BE2C (cell line): Measurements from ENCODE around the gene GFOD2.

ENCODE experiments used
- DNase-seq: peaks from one replicate; pipeline ENCODE4 v3.0.0-alpha.2; 2020
- H3K27me3 ChIP-seq: fragments of 250-450 bp; sonication (Bioruptor Pico); 2 replicates; pipeline ENCODE4 v1.5.1; 2020; ENCODE audit warnings: mild to moderate bottlenecking
- H3K36me3 ChIP-seq: fragments of 250-450 bp; sonication (Bioruptor Pico); 2 replicates; pipeline ENCODE4 v1.5.1; 2020; ENCODE audit warnings: mild to moderate bottlenecking
- H3K4me1 ChIP-seq: fragments of 250-450 bp; sonication (Bioruptor Pico); 2 replicates; pipeline ENCODE4 v1.5.1; 2020
- H3K4me3 ChIP-seq: 2 replicates; pipeline ENCODE4 v1.5.1; 2011; ENCODE audit warnings: low read depth, low read length
- H3K9me3 ChIP-seq: fragments of 250-450 bp; sonication (Bioruptor Pico); 2 replicates; pipeline ENCODE4 v1.5.1; 2020
- TF ChIP-seq, protein P1 (sequence below): IDR thresholded peaks from 2 replicates; pipeline ENCODE4 v1.5.1; 2012; ENCODE audit warnings: mild to moderate bottlenecking, low read depth, low read length

GFOD2 gene

DNA sequence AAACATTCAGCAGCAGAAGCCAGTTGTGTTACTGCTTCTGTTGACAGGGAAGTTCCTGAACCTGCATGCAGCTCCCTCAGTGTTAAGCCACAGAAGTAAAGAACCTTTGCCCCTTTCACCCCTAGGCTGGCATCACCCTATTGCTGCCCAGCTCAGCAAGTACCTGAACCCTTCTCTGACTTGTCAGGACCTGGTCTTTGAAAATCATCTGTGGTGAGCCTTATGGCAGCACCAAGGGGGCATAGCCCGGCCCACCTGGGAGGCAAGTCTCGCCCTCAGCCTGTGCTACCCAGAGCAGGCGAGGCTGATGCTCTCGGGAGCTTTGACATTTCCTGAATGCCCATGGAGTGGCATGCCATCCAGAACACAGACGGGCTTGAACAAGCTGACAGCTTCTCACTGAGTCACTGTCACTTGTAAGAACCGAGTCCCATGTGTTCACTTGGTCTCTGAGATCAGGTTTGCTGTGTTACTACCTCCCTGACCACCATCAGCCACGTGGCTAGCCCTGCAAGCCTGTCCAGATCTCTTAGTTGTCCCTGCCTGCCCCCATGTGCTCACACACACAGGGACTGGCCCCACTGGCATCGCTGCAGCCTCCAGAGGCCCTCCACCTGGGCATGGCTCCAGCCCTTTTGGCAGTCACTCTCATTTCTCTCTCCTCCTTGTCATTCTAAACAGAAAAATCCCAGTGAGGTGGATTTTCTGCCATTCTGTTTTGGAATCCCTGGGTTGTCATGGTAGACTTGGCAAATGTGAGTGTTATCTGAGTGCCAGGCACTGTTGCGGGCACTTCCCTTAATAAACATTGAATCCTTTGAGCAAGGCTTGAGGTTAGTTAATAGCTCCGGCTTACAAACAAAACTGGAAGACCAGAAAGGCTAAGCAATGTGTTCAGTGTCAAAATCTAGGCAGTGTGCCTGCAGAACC, 77.1 kb downstream of the GFOD2 start:
- H3K4me3 ChIP-seq, result no peak overlapping the region
- TF ChIP-seq, protein P1, sequence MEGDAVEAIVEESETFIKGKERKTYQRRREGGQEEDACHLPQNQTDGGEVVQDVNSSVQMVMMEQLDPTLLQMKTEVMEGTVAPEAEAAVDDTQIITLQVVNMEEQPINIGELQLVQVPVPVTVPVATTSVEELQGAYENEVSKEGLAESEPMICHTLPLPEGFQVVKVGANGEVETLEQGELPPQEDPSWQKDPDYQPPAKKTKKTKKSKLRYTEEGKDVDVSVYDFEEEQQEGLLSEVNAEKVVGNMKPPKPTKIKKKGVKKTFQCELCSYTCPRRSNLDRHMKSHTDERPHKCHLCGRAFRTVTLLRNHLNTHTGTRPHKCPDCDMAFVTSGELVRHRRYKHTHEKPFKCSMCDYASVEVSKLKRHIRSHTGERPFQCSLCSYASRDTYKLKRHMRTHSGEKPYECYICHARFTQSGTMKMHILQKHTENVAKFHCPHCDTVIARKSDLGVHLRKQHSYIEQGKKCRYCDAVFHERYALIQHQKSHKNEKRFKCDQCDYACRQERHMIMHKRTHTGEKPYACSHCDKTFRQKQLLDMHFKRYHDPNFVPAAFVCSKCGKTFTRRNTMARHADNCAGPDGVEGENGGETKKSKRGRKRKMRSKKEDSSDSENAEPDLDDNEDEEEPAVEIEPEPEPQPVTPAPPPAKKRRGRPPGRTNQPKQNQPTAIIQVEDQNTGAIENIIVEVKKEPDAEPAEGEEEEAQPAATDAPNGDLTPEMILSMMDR, result no peak
- H3K9me3 ChIP-seq, result no peaks in the 10 kb centered on the region
- no peaks in the 10 kb centered on the region for H3K27me3 ChIP-seq
- peaks cover 30% of the 10 kb centered on the region for H3K36me3 ChIP-seq
- no peaks in the 10 kb centered on the region; the same call in 1 of the 2 replicates for H3K4me1 ChIP-seq
- DNase-seq, result peak; percentile 40

DNA sequence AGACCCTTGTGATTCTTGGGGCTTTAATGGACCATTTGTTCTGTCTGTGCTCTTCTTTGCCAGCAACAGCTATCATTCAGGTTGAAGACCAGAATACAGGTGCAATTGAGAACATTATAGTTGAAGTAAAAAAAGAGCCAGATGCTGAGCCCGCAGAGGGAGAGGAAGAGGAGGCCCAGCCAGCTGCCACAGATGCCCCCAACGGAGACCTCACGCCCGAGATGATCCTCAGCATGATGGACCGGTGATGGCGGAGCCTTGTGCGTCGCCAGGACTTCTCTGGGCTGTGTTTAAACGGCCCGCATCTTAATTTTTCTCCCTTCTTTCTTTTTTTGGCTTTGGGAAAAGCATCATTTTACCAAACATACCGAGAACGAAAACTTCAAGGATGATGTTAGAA, 81.5 kb downstream of the GFOD2 start:
- peaks cover 60% of the 10 kb centered on the region for H3K36me3 ChIP-seq
- TF ChIP-seq, protein P1, result no peak

DNA sequence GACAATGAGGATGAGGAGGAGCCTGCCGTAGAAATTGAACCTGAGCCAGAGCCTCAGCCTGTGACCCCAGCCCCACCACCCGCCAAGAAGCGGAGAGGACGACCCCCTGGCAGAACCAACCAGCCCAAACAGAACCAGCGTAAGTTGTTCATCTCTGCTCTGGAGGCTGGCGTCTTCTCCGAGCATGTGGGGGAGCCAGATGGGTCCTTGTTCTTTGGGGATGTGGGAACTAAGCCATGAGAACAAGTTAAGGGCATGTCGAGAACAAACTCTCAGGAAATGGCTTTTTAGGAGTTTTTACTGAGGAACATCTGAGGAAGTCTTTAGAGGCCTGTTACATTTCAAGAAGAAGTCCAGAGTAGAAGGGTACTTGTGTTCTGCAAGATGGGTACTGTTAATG, 82.4 kb downstream of the GFOD2 start:
- DNase-seq, result no peak
- H3K4me3 ChIP-seq, result no peak overlapping the region
- peaks cover 66% of the 10 kb centered on the region for H3K36me3 ChIP-seq
- no peaks in the 10 kb centered on the region for H3K27me3 ChIP-seq
- TF ChIP-seq, protein P1, result no peak
- no peaks in the 10 kb centered on the region for H3K9me3 ChIP-seq
- H3K4me1 ChIP-seq, result no peaks in the 10 kb centered on the region; the same call in 1 of the 2 replicates

More for the DNA sequence above, 81.5 kb downstream of the GFOD2 start:
- Histone ChIP-seq H3K9me3 (no peaks in the 10 kb centered on the region), H3K4me1 (no peaks in the 10 kb centered on the region; the same call in 1 of the 2 replicates), H3K27me3 (no peaks in the 10 kb centered on the region), H3K4me3 (no peak overlapping the region)
- DNase-seq, result no peak

- Histone ChIP-seq H3K36me3 (peaks cover 59% of the 10 kb centered on the region), H3K4me3 (no peak overlapping the region), H3K4me1 (no peaks in the 10 kb centered on the region), H3K27me3 (no peaks in the 10 kb centered on the region), H3K9me3 (no peaks in the 10 kb centered on the region)
- no peak for DNase-seq
- TF ChIP-seq, protein P1, result no peak
Observed at GRCh38 chr16:67632415-67633172, 86.5 kb downstream of the GFOD2 start.

DNA sequence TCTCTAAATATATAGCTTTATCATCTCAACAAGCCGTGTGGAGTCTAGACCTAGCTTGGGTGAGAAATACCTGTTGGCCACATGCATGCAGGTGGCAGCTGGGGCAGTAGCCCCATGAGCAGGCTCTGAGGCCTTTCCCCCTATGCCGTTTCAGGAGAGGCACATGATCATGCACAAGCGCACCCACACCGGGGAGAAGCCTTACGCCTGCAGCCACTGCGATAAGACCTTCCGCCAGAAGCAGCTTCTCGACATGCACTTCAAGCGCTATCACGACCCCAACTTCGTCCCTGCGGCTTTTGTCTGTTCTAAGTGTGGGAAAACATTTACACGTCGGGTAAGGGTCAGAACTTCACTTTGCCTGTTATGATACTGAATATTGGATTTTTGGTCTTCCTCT, 90.9 kb downstream of the GFOD2 start:
- Histone ChIP-seq H3K27me3 (no peaks in the 10 kb centered on the region), H3K4me1 (no peaks in the 10 kb centered on the region), H3K9me3 (no peaks in the 10 kb centered on the region), H3K36me3 (peaks cover 62% of the 10 kb centered on the region), H3K4me3 (no peak overlapping the region)
- TF ChIP-seq, protein P1, result no peak
- no peak for DNase-seq
